Neural progenitor cell (in vitro differentiated cells): Measurements from ENCODE around the gene CELF4.

Experiments
- EZH2 ChIP-seq: fragments of 200-600 bp; sonication (generic); IDR thresholded peaks from 2 replicates; pipeline ENCODE4 v1.6.1; 2017; ENCODE audit warnings: antibody characterized with exemption, mild to moderate bottlenecking, moderate library complexity
- EZH2phosphoT487 ChIP-seq: fragments of 200-600 bp; sonication (generic); IDR thresholded peaks from 2 replicates; pipeline ENCODE4 v1.6.1; 2017; ENCODE audit warnings: antibody characterized with exemption
- TF ChIP-seq, protein P1 (sequence below): fragments of 200-600 bp; sonication (generic); IDR thresholded peaks from 2 replicates; pipeline ENCODE4 v1.5.1; 2017; ENCODE audit warnings: antibody characterized with exemption, mild to moderate bottlenecking

DNA sequence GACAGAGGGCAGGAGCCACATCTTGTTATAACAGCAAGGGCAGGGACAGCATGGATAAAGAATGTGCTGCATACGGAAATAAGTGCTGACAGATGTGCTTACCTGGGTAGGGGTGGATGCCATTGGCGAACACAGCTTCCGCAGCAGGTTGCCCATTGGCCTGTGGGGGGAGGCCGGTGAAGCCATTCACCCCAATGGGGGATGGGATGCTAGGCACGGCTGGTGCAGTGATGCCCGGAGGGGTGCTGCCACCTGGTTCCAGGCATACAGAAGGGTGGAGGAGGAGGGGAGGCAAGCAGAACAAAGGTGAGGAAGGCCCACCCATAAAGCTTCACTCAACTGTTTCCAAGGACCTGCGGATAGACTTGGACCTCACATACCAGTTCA is 294.9 kb downstream of the CELF4 start:
- no peak for TF ChIP-seq EZH2
- TF ChIP-seq, protein P1, sequence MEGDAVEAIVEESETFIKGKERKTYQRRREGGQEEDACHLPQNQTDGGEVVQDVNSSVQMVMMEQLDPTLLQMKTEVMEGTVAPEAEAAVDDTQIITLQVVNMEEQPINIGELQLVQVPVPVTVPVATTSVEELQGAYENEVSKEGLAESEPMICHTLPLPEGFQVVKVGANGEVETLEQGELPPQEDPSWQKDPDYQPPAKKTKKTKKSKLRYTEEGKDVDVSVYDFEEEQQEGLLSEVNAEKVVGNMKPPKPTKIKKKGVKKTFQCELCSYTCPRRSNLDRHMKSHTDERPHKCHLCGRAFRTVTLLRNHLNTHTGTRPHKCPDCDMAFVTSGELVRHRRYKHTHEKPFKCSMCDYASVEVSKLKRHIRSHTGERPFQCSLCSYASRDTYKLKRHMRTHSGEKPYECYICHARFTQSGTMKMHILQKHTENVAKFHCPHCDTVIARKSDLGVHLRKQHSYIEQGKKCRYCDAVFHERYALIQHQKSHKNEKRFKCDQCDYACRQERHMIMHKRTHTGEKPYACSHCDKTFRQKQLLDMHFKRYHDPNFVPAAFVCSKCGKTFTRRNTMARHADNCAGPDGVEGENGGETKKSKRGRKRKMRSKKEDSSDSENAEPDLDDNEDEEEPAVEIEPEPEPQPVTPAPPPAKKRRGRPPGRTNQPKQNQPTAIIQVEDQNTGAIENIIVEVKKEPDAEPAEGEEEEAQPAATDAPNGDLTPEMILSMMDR, result no peak
- no peak for TF ChIP-seq EZH2phosphoT487
